GM12878 (cell line): ENCODE measurements around the gene ZNF276. TPM values are rescaled to one million over a fixed set of nuclear protein-coding genes. Genes with fewer than 3 reads are reported as not detected.

Source experiments
- ASH2L ChIP-seq: fragments of 300-600, 200-600 bp; sonication (generic); IDR thresholded peaks from 2 replicates; pipeline ENCODE4 v1.6.1; 2017; ENCODE audit warnings: low read depth, mild to moderate bottlenecking, borderline replicate concordance
- CEBPB ChIP-seq, 2 experiments: fragments of 150-350 bp in 1 of 2; IDR thresholded peaks; 2 replicates each; pipeline ENCODE4 v1.6.1; 2012 to 2014; ENCODE audit warnings: low read depth in 2 of 2, low read length in 2 of 2, borderline replicate concordance in 1 of 2, inconsistent platforms in 1 of 2
- E4F1 ChIP-seq: fragments of 450-650 bp; IDR thresholded peaks from 2 replicates; pipeline ENCODE4 v1.6.1; 2018; ENCODE audit warnings: borderline replicate concordance, mild to moderate bottlenecking; ENCODE audit not compliant: partially characterized antibody
- EP300 ChIP-seq, 2 experiments: fragments of 150-350 bp in 1 of 2; IDR thresholded peaks; 2 replicates each; pipeline ENCODE4 v1.6.1; 2011 to 2012; ENCODE audit warnings: low read depth in 2 of 2, low read length in 2 of 2, borderline replicate concordance in 1 of 2, improper control_type of control experiment in 1 of 2, inconsistent platforms in 1 of 2; ENCODE audit not compliant: control insufficient read depth in 1 of 2
- JUNB ChIP-seq: IDR thresholded peaks from 2 replicates; pipeline ENCODE4 v1.6.1; 2016; ENCODE audit warnings: antibody characterized with exemption, mild to moderate bottlenecking
- KDM1A ChIP-seq: fragments of 200-600 bp; sonication (generic); IDR thresholded peaks from 2 replicates; pipeline ENCODE4 v1.6.1; 2016; ENCODE audit warnings: borderline replicate concordance
- MLLT1 ChIP-seq: fragments of 450-650 bp; IDR thresholded peaks from 2 replicates; pipeline ENCODE4 v1.6.1; 2016; ENCODE audit warnings: mild to moderate bottlenecking
- NR2C1 ChIP-seq: fragments of 450-650 bp; IDR thresholded peaks from 2 replicates; pipeline ENCODE4 v1.6.1; 2017; ENCODE audit warnings: antibody characterized with exemption, mild to moderate bottlenecking, moderate library complexity
- PKNOX1 ChIP-seq: fragments of 450-650 bp; IDR thresholded peaks from 2 replicates; pipeline ENCODE4 v1.6.1; 2016; ENCODE audit warnings: mild to moderate bottlenecking
- POLR2AphosphoS5 ChIP-seq: IDR thresholded peaks from 2 replicates; pipeline ENCODE4 v1.6.1; 2011; ENCODE audit warnings: mild to moderate bottlenecking, low read length, inconsistent platforms
- SIX5 ChIP-seq: IDR thresholded peaks from 2 replicates; pipeline ENCODE4 v1.6.1; 2011; ENCODE audit warnings: mild to moderate bottlenecking, low read depth, low read length, moderate library complexity; ENCODE audit not compliant: severe bottlenecking
- SMAD1 ChIP-seq: fragments of 450-650 bp; IDR thresholded peaks from 2 replicates; pipeline ENCODE4 v1.6.1; 2018; ENCODE audit warnings: mild to moderate bottlenecking, low read depth; ENCODE audit not compliant: partially characterized antibody
- SPI1 ChIP-seq: IDR thresholded peaks from 2 replicates; pipeline ENCODE4 v1.6.1; 2011; ENCODE audit warnings: low read depth, mild to moderate bottlenecking, low read length, moderate library complexity, borderline replicate concordance; ENCODE audit not compliant: insufficient read depth
- STAT1 ChIP-seq: fragments of 450-650 bp; conservative IDR thresholded peaks from 2 replicates; pipeline ENCODE4 v1.6.1; 2014; ENCODE audit warnings: antibody characterized with exemption, mild to moderate bottlenecking
- TAF1 ChIP-seq: IDR thresholded peaks from 2 replicates; pipeline ENCODE4 v1.6.1; 2011; ENCODE audit warnings: mild to moderate bottlenecking, low read depth, low read length, borderline replicate concordance
- TARDBP ChIP-seq: IDR thresholded peaks from 2 replicates; pipeline ENCODE4 v1.6.1; 2016; ENCODE audit warnings: borderline replicate concordance
- TCF3 ChIP-seq: IDR thresholded peaks from 2 replicates; pipeline ENCODE4 v1.6.1; 2012; ENCODE audit warnings: low read depth, mild to moderate bottlenecking, low read length, borderline replicate concordance; ENCODE audit not compliant: insufficient read depth
- YBX1 ChIP-seq: fragments of 450-650 bp; IDR thresholded peaks from 2 replicates; pipeline ENCODE4 v1.6.1; 2016; ENCODE audit warnings: antibody characterized with exemption
- ZNF217 ChIP-seq: fragments of 450-650 bp; IDR thresholded peaks from 2 replicates; pipeline ENCODE4 v1.6.1; 2017; ENCODE audit warnings: antibody characterized with exemption, mild to moderate bottlenecking
- ZNF592 ChIP-seq: fragments of 450-650 bp; IDR thresholded peaks from 2 replicates; pipeline ENCODE4 v1.6.1; 2017; ENCODE audit warnings: mild to moderate bottlenecking, moderate library complexity
- polyA plus RNA-seq, 11 experiments: library from polyadenylated mRNA; depleted of rRNA in 4 of 11; unstranded in 6 of 11; stranded (reverse) in 5 of 11; fragments of >200 nt; fragmentation: Nextera tagmentation in 4 of 11; fragmentation: Illumina TruSeq in 1 of 11; extraction: Ambion mirVana in 4 of 11; extraction: Trizol in 1 of 11; gene quantifications; 1 replicate in 1 of 11; 2 replicates in 10 of 11; pipeline versions ENCODE4 v1.2.1 to v1.2.3, GENCODE V29; 2011 to 2016; ENCODE audit warnings: inconsistent platforms in 2 of 11, missing spikeins in 2 of 11, low read depth in 1 of 11
- total RNA-seq, 4 experiments: library from RNA; depleted of rRNA in 3 of 4; stranded (reverse); fragments of >200 nt in 3 of 4; fragmentation: Illumina TruSeq in 1 of 4; extraction: Trizol in 1 of 4; gene quantifications; 2 replicates each; pipeline versions ENCODE4 v1.2.1 to v1.2.3, GENCODE V29; 2013 to 2021

ZNF276 gene
- total and polyA plus RNA-seq, 10 of the 15 experiments (the other 5 are each of a cell fraction or from before 2014, with no cell fraction given), result 0.27 to 22.7 (median 8.7) TPM

GRCh38 chr16:89720813-89721545 is at the start of gene ZNF276, which contains the start of gene VPS9D1 (continued):
- peak; percentile 74 for TF ChIP-seq NR2C1
- TF ChIP-seq SIX5, result peak; percentile 74
- peak; percentile 70; the same call in 1 of the 2 replicates for TF ChIP-seq TARDBP
- peak; percentile 72; the same call in 1 of the 2 replicates for TF ChIP-seq TAF1
- no peak for TF ChIP-seq E4F1
- peak; percentile 76 for TF ChIP-seq ZNF592
- no peak for TF ChIP-seq MLLT1
- TF ChIP-seq SMAD1, result no peak
- peak; percentile 51; the same call in 1 of the 2 replicates for TF ChIP-seq POLR2AphosphoS5
- no peak for TF ChIP-seq JUNB
- no peak for TF ChIP-seq KDM1A
- peak; percentile 91; the same call in 1 of the 2 replicates for TF ChIP-seq STAT1
- TF ChIP-seq CEBPB (IDR thresholded peaks at IDR 0.05; ENCODE audit: borderline replicate concordance in 1 of 2, low read depth in 2 of 2, low read length in 2 of 2), result peak in 1 of 2 experiments; percentile 6; a peak in 1 of 4 replicates
- peak; percentile 74; the same call in 1 of the 2 replicates for TF ChIP-seq ZNF217
- TF ChIP-seq EP300 (IDR thresholded peaks at IDR 0.05; ENCODE audit: borderline replicate concordance in 1 of 2, control insufficient read depth in 1 of 2, low read depth in 2 of 2, low read length in 2 of 2), result no peak
- peak; percentile 73 for TF ChIP-seq TCF3
- TF ChIP-seq YBX1, result no peak
- no peak for TF ChIP-seq SPI1
- peak; percentile 87; the same call in 1 of the 2 replicates for TF ChIP-seq ASH2L
- peak; percentile 46 for TF ChIP-seq PKNOX1
